Middle frontal gyrus (tissue), 1 donor: ENCODE measurements around the gene ARID1A.
"Not testable (repeated sequence)": the region's sequence is repeated elsewhere in the genome, so short reads cannot be mapped to it uniquely, and the experiment has no call there.

Source experiments
- DNase-seq: peaks from one replicate; pipeline ENCODE4 v3.0.0-alpha.2; 2015; ENCODE audit warnings: low spot score; ENCODE audit errors: extremely low spot score

The ARID1A gene

DNA sequence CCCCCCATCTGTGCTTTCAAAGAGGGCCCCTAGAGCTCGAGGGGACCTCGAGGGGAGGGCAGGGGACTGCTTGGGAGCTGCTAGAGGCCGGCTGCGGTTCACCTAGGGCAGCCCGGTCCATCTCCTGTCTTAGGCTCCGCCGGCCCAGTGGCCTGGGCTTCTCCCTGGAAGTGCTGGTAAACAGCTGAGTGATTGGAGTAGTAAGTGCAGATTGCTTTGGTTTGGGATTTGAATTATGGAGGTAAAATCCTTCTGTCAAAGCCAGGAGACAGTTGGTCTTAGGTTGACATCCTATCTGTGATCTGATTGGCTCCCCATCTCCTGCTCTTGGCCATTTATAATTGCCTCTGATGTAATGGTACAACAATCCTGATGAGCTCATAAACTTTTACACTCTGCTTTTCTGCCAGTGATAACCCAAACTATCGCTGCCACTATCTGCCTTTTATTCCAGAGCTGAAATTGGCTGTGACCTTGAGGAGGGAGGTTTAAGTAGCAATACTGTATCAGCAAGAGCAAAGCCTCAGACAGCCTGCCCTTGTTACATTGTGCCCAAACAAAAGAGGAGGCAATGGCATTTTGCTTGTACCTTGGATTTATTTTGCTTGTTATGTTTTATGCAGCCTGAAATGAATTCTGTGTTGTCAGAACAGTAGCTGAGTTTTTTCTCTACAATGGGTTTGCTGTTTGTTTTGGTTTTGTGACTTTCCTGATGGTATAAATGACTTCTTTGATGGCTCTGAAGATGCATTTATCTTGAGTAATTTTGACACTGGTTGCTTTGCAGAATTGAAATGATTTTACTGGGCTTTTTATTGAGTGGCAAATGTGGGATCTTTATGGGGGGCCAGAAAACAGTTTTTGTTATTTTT is 2.4 kb downstream of the ARID1A start:
- DNase-seq = peak; percentile 53

DNA sequence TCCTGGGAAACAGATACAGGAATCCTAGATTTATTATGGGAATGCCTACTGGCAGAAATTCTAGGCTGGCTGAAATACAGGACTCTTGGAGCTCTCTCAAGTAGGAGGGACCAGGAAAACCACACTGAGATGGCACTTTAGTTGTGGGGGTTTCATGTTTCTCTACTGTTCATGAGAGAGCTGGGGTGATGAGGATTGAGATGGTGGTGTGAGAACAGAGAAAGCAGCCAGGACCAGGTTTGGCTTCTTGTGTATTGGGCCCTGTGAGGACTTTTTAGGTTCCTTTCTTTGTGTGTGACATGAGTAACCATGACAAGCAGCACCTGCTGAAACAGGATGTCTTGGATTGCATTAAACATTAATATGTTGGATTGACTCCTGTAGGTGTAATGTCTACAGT is 4.9 kb downstream of the ARID1A start:
- DNase-seq = no peak

DNA sequence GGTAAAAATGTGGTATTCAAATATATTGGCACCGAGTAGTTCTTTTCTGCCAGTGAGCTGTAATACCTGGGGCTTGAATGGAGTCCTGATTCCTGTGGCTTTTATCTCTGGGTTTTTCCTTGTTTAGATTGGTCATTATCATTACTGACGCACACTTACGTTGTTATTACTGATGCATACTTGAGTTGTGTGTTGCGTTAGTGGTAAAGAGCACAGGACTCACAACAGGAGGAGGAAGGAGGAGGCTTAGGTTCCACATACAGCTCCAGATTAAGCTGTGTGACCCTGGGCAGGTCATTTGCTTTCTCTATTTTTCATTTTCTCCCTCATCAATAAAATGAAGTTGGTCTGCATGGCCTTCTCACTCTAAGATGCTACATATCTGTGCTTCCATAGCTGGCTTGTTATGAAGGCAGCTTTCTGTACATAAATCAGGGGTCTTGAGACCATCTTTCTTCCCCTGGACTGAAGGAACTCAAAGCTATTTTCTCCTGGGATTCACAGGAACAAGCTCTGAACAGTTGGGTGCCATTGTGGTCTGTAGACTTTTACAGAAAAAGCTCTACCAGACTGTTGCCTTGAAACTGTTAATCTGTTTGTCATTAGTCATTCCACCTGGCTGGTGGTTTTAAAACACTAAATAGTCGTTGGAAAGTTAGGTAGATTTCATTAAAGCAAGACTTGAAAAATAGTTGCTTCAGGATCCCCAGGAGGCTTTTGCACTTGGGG is 5.6 kb downstream of the ARID1A start:
- no peak for DNase-seq

DNA sequence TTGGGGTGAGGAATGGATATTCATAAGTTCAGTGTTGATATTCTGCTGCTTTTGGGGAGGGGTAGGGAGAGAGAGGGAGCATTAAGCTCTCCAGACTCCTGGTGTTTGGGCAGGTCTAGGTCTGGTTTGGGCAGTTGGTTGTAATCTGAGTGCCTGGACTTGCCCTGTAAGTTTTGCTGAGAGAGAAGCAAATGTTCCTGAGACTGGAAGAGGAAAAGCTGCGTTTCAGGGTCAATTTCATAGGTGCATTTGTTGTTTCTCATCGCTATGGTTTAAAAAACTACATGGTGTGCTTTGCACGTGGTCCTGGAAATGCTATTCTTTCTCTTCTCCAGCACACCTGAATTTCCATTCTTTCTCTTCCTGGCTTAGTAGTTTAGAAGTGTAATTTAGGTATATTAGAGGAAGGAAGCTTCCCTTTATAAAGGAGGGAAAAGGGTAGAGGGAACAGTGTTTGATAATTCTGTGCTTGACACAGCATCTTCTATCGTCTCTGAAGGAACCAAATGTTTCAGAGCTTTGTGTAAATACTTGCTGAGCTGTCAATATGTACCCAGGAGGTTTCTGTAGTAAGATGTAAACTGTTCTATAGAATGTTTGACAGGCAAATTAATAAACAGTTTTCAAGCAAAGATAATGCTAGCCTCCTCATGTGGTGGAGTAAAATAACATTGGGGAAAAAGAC is 6.3 kb downstream of the ARID1A start:
- DNase-seq = no peak

DNA sequence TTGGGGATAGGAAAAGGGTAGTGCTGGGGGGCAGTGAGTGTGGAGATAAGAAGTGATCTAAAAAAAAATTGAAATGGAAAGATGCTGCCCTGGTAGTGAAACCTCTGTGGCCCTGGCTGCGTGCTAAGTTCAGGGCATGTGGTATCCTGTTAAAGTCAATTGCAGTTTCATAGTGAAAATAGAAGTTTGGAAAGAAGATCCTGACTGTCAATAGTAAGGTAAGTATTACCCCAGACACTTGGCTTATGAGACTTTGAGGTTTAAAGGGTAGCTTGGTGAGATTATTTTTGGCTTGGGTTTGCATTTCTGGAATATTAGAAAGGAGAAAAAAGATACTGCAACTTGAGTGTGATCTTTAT is 6.8 kb downstream of the ARID1A start:
- DNase-seq = no peak

DNA sequence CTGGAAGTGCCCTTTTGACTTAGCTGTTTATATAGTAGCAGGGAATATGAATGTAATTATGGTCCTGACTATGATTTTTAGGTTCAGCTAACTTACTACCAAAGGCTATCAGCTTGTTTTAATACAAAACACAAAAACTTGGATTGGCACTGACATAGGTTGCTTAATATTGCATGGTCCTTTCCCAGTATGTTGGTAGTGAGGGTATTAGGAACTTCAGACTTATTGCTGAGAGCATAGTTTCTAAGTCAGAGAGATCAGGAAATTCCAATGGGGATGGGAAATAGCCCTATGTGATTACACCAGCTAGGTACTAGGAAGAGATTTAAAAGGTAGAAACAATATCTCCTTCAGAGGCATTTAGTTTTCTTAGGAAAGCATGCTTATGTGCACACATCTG is 7.7 kb downstream of the ARID1A start:
- no peak for DNase-seq

DNA sequence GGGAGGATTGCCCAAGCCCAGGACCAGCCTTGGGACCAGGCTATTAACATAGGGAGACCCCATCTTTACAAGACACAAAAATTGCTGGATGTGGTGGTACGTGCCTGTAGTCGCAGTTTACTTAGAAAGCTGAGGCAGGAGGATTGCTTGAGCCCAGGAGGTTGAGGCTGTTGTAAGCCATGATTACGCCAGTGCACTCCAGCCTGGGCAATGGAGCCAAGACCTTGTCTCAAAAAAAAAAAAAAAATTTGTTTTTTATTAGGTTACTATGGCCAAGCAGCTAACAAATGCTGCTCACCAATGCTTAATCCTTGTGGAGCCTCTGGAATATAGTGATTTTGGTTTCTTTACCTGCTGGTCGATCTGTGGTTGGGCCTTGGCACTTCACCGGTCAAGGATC is 8.8 kb downstream of the ARID1A start:
- no peak for DNase-seq

DNA sequence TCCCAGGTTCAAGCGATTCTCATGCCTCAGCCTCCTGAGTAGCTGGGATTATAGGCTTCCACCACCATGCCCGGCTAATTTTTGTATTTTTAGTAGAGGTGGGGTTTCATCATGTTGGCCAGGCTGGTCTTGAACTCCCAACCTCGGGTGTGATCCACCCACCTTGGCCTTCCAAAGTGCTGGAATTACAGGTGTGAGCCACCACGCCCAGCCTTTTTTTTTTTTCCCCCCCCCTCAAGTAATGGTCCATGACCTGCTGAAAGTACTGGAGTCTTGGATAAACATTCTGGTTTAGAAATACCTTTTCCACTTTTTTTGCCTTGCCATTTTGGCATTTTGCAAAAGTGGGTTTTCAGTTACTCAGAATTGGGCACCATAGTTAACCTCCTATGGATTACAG is 9.4 kb downstream of the ARID1A start:
- not testable (repeated sequence) for DNase-seq

DNA sequence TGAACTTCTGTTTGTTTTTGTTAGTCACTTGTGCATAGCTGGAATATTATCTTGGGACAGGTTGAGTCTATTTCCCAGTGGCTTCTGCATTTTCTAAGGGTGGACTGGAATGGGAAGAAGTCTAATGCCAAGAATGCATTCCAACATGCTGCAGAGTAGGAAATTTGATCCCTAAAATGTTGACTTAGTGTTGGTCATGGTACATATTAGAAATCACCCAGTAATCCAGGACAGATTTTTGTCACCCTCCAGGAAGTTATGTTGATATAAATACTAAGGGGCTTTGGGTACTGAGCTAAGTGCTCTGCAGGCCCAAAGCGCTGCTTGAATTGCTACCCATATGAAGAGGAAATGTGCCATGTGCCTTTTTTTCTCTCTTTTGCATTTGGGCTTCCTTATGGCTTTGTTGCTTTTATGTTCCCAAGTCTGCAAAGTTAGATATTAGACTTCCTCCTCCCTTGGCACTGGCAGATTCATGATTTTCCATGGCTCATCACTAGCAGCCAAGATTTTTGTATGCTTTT is 10.0 kb downstream of the ARID1A start:
- no peak for DNase-seq

DNA sequence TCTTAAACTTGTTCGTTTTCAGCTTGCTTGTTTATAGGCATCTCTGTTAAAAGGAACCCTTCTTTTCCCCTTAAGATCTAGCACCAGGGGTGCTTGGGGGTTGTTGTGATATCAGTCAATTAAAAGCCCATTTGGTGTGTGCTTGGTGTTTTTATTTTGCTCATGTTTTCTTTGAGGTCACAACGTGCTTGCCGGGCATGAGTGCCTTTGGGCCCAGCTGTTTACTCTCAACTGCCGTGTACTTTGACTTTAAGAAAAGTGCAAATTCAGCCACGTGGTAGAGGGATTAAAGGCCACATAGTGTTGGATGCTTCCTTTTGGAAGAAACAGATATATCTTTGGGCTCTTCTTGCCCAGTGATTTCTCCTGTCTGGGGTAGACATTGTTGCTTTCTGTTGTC is 10.5 kb downstream of the ARID1A start:
- no peak for DNase-seq

DNA sequence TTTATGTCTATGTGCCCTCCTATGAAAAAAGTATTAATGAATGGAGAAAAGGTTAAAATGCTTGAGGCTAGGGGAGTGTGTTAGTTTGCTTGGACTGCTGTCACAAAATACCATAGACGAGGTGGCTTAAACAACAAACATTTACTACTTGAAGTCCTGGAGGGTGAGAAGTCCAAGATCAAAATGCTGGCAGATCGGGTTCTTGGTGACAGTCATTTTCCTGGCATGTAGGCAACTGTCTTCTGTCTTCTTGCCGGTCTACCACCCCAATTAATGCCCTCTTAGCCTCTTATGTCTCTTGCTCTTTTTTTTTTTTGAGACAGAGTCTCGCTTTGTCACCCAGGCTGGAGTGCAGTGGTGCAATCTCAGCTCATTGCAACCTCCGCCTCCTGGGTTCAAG is 15.0 kb downstream of the ARID1A start:
- DNase-seq = no peak

DNA sequence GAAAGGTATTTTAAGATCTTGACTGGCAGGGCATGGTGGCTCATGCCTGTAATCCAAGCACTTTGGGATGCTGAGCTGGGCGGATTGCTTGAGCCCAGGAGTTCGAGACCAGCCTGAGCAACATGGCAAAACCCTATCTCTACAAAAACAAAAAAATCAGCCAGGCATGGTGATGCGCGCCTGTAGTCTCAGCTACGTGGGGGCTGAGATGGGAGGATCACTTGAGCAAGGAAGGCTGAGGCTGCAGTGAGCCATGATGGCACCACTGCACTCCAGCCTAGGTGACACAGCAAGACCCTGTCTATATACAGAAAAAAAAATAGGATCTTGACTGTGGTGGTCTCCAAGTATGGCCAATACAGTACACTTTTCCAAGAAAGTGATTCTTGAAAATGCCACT is 16.0 kb downstream of the ARID1A start:
- no peak for DNase-seq

DNA sequence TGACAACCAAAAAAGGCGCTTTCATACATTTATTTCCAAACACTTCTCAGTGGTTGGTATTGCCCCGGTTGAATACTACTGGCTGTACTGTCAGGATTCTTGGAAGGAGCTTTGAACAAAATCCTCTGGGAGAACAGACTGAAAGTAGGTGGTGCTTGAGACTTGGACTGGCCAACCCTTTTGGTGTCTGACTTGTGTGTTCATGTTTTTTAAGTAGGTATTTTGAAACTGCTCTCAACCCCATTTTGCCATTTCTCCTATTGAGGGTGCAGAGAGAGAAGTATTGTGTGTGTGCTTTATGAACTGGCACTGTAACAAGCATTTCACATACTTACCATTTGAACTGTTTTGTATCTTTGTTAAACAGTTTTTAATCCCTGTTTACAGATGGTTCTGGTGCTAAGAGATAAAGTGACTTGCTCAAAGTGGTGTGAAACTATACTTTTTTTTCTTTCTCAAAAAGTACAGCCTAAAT is 21.2 kb downstream of the ARID1A start:
- DNase-seq = no peak

DNA sequence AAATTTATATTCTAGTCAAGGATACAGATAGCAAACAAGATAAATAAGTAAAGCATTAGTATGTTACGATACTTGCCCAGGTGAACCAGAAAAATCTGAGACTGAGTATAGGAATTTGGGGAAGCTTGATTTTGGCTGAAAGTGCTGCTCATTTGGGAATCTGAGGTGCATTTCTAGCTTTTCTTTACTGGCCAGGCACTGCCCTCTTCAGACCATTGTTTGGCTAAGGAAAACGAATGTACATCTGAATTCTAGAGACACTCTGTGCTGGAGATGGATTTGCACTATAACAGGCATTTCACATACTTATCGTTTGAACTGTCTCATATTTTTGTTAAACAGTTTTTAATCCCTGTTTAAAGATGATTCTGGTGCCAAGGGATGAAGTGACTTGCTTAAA is 23.4 kb downstream of the ARID1A start:
- no peak for DNase-seq

DNA sequence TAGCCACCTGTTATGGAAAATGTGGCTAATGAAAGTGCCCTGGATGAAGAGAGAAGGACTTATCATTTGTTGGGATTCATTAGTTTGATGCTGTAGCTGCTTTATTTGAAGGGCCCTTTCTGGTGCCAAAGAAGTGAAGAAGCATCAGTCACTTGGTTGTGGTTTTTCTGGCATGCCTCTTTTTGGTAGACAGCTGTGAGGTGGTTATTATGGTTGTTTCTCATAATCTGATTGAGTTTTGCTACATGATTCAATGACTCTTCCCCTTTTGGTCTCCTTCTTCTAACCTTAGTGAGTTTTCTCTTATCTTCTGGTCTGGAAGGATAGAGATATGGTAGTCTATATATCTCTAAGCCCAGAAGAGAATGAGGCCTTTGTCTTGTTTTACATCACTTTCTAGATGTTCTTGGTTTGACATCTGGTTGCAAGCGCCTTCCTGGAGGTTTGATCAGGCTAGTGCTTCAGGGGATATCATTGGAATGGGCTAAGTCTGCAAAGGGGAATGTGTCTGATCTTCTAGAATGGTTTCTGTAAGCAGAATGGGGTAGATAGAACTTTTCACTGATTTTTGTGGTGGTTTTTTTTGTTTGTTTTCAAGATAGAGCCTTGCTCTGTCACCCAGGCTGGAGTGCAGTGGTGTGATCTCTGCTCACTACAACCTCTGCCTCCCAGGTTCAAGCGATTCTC is 26.0 kb downstream of the ARID1A start:
- DNase-seq = no peak

DNA sequence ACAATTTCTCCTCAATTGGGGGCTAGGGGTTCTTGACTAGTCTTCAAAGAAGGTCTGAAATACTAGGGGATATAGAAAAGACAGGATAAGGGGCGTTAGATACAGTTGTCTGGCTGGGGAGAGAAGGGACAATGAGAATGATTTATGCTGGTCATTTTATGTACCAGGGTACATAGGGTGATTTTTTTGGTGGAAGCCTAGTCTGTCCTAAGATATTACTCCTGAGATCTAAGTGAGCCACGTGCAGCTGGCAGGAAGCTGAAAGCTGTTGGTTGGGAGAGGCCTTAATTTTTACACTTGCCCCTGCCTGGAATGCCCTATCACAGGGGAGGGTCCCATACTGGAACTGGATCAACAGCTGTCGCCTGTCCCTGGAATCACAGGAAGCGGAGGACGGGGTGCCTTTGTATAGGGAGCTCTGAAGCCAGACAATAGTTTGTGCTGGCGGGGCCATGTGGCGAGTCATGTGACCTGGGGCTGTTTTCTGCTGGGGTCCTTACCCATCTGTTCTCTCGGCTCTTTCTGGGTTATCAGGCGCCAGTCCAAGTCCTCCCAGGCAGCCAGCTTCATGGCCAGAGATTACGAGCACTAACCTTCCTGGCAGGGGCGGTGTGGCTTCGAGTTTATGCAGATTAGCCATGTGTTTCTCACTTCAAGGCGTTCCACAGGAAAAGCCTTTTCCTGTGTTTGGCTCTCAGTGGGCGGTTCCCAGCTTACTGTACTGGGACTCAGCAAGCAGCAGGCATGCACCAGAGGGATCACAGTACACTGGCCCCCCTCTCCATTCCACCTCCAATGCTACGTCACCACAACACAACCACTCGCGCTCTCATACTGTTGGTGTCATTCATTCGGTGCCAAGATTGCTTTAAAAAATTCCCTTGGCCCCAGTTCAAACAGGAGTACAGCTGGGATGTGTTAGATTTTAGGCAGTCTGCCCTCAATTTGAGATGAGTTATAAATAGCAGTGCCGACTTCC is 27.5 kb downstream of the ARID1A start:
- peak; percentile 74 for DNase-seq

DNA sequence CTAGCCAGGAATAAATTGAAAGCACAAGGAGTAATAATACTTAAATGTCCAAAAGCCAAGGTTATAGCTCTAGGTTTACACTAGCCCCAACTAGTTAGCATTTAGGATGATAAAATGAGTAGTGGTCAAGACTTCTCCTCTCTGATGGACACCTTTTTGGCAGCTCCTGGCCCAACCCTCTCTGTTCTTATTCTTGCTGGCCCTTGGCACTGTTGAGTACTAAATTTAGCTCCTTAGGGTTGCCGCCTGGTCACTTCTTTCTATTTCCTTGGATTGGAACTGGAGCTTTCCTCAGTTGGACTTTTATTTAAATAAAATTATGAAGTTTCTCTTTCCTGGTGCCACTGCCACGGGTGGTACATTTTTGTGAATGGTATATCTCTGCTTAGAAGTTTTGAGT is 28.3 kb downstream of the ARID1A start:
- DNase-seq = no peak

DNA sequence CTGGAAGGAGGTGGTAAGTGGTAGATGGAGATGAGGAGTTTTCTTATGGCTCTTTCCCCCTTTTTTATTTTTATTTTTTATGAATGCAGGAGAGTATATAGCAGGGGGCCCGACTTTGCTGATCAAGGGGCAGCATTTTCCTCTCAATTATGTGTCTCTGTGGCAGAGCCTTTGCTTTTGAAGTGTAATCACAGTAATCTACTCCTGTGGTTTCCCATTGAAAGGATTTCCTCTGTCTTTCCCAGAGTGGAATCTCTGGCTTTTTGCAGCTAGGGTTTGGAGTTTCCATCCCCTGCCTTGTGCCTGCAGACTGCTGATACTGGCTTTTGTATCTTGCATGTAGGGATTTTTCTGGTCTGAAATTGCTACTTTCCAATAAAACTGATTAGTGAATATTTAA is 29.1 kb downstream of the ARID1A start:
- no peak for DNase-seq

DNA sequence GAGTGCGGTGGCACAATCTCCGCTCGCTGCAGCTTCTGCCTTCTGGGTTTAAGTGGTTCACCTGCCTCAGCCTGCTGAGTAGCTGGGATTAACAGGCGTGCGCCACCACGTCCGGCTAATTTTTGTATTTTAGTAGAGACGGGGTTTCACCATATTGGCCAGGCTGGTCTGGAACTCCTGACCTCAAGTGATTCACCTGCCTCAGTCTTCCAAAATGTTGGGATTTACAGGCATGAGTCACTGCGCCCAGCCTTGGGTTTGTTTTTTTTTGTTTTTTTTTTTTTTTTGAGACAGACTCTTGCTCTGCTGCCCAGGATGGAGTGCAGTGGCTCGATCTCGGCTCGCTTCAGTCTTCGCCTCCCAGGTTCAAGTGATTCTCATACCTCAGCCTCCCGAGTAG is 30.1 kb downstream of the ARID1A start:
- DNase-seq = not testable (repeated sequence)

DNA sequence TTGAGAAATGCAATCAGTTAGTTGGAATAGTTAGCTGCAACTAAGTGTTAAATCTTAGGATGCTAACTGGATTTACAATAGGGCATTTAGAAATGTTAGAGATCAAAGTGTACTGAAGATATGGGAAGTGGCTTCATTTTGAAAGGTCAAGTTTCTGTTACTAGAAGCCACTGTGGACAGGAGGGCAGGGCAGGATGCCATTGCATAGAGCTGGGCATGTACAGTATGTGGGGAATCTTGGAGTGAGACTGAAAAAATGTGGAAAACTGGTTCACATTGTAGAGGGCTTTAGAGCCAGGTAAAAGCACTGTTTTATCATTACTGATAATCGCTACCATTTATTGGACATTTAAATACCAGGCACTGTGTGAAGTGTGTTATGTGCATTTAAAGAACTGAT is 31.0 kb downstream of the ARID1A start:
- no peak for DNase-seq
